ENCODE data around the gene GRIK2.

The GRIK2 gene

GRCh38 chr6:101816716-101817115 is 423.2 kb downstream of the GRIK2 start:
- no peak for DNase-seq

GRCh38 chr6:101818051-101818450 is 424.5 kb downstream of the GRIK2 start:
- no peak for DNase-seq

GRCh38 chr6:101824551-101825345 is 431.2 kb downstream of the GRIK2 start:
- no peak for DNase-seq

- DNase-seq, result no peak
Measured at GRCh38 chr6:101826269-101826668, 432.8 kb downstream of the GRIK2 start.

GRCh38 chr6:101826678-101827077 is 433.2 kb downstream of the GRIK2 start:
- DNase-seq, result no peak

- no peak for DNase-seq
Measured at GRCh38 chr6:101830501-101831031, 437.1 kb downstream of the GRIK2 start.

- no peak for DNase-seq
Measured at GRCh38 chr6:101832371-101832770, 438.9 kb downstream of the GRIK2 start.

- DNase-seq, result no peak
Measured at GRCh38 chr6:101840100-101840499, 446.6 kb downstream of the GRIK2 start.

GRCh38 chr6:101845172-101845571 is 451.7 kb downstream of the GRIK2 start:
- DNase-seq, result no peak

GRCh38 chr6:101845621-101846020 is 452.1 kb downstream of the GRIK2 start:
- peak in 1 of 2 donors; percentile 31 for DNase-seq

GRCh38 chr6:101847690-101848089 is 454.2 kb downstream of the GRIK2 start:
- no peak for DNase-seq

- no peak for DNase-seq
Measured at GRCh38 chr6:101851911-101852310, 458.4 kb downstream of the GRIK2 start.

- no peak for DNase-seq
Measured at GRCh38 chr6:101853231-101854085, 459.9 kb downstream of the GRIK2 start.

GRCh38 chr6:101876431-101876830 is 482.9 kb downstream of the GRIK2 start:
- DNase-seq, result no peak

- DNase-seq, result no peak
Measured at GRCh38 chr6:101878554-101879276, 485.2 kb downstream of the GRIK2 start.

- no peak for DNase-seq
Measured at GRCh38 chr6:101879782-101880181, 486.3 kb downstream of the GRIK2 start.

GRCh38 chr6:101883505-101883904 is 490.0 kb downstream of the GRIK2 start:
- no peak for DNase-seq

- DNase-seq, result no peak
Measured at GRCh38 chr6:101887532-101887931, 494.0 kb downstream of the GRIK2 start.

- DNase-seq, result no peak
Measured at GRCh38 chr6:101907356-101908217, 514.1 kb downstream of the GRIK2 start.

GRCh38 chr6:101909366-101909765 is 515.9 kb downstream of the GRIK2 start:
- DNase-seq, result no peak

- DNase-seq, result no peak
Measured at GRCh38 chr6:101912311-101912710, 518.8 kb downstream of the GRIK2 start.

GRCh38 chr6:101918471-101918870 is 525.0 kb downstream of the GRIK2 start:
- DNase-seq, result no peak

Data from CD4-positive, alpha-beta T cell treated with Interferon alpha-2 for 1 hour (primary cell).